OCI-LY1 (cell line): Measurements from ENCODE around the gene AGTPBP1.

Experiments used
- CTCF ChIP-seq: fragments of 200-600 bp; sonication (generic), shearing (Covaris generic); IDR thresholded peaks from 2 replicates; pipeline ENCODE4 v1.5.1; 2017; ENCODE audit warnings: mild to moderate bottlenecking, antibody characterized with exemption, low read length, moderate library complexity, mixed read lengths
- EZH2 ChIP-seq: fragments of 200-600 bp; sonication (generic), shearing (Covaris generic); IDR thresholded peaks from 2 replicates; pipeline ENCODE4 v1.8.0; 2017; ENCODE audit warnings: borderline replicate concordance, mixed run types, mild to moderate bottlenecking, antibody characterized with exemption, low read length, moderate library complexity, mixed read lengths

GRCh38 chr9:85516976-85517637, 224.6 kb downstream of the AGTPBP1 start:
- no peak for TF ChIP-seq CTCF
- TF ChIP-seq EZH2 = no peak
